ENCODE data around the gene DUS1L.
A peak's percentile ranks its signal among the peaks of the same experiment; 100 is the strongest.

The DUS1L gene

GRCh38 chr17:82100502-82101298 is 35.1 kb upstream of the DUS1L start:
- DNase-seq: no peak

- DNase-seq: no peak
These were observed 33.5 kb upstream of the DUS1L start for GRCh38 chr17:82098939-82099763.

GRCh38 chr17:82098169-82098938 is 32.8 kb upstream of the DUS1L start, which contains the start of gene FASN:
Gene FASN, minus strand, starts transcription at chr17:82098236. Its CDS starts 1,791 bp downstream, at chr17:82096445.
- DNase-seq: peak; percentile 95

DNA sequence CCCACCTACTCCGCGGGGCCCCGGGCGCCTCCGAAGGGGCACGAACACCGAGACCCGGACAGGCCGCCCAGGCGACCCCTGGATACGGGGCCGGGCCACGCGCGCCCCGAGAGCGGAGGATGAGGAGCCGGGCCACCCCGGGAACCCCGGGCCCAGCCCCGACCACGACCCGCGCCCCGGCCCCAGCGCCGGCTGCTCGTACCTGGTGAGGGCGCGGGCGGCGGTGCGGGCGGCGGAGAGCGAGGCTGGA is 32.2 kb upstream of the DUS1L start:
- DNase-seq: no peak

- DNase-seq: peak; percentile 58
These were observed 31.7 kb upstream of the DUS1L start for GRCh38 chr17:82097184-82097918.

- DNase-seq: no peak
These were observed 31.1 kb upstream of the DUS1L start for GRCh38 chr17:82096709-82097183.

GRCh38 chr17:82095777-82096708 is 30.4 kb upstream of the DUS1L start:
- no peak for DNase-seq

DNA sequence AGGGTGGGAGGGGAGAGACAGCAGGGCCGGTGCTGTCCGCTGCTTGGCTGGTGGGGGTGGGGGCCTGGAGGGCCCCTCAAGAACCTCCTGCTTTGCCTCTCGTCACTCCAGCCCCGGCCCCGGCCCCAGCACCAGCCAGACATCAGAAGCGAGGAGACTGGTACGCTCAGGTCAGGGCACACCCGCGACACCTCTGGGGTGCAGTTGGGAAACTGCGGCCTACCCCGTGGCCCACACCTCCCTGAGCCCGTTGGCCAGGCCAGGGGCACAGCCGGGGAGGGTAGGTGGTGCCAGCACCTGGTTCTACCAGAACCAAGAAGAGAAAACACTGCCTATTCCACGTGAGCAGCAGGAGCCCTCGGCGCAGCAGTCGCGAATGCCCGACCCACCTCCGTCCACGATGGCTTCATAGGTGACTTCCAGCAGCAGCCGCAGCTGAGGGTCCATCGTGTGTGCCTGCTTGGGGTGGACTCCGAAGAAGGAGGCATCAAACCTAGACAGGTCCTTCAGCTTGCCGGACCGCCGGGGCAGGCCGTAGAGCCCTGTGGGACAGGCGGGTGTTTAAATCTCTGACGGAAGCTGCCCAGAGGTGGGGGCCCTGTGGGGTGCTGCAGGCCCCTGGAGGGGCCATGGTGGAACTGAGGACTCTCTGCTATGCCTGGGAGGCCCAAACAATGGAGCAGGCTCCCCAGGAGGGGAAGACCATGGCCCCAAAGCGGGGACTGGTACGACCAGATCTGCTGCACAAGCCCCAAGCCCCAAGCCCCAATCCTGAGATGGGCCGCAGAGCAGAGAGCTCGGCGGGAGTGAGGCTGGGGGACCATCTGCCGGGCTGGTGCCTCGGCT is 29.6 kb upstream of the DUS1L start:
- DNase-seq: no peak

- DNase-seq: no peak
These were observed 27.6 kb upstream of the DUS1L start for GRCh38 chr17:82092995-82093751.

DNA sequence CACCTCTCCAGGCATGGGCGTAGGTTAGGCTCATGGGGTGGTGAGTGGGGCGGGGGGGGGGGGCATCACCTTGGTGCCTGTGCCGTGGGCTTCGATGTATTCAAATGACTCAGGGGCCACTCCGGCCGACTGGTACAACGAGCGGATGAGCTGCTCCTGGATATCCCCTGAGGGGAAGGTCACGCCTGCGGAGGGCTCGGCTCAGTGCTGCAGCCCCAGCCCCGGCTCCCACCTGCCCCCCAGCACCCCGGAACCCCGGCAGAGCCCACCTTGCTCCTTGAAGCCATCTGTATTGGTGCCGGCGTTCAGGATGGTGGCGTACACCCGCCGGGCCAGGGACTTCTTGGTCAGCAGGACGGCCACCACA is 27.0 kb upstream of the DUS1L start:
- DNase-seq: peak; percentile 2

GRCh38 chr17:82092094-82092586 is 26.5 kb upstream of the DUS1L start:
- no peak for DNase-seq

GRCh38 chr17:82091264-82092066 is 25.9 kb upstream of the DUS1L start:
- no peak for DNase-seq

DNA sequence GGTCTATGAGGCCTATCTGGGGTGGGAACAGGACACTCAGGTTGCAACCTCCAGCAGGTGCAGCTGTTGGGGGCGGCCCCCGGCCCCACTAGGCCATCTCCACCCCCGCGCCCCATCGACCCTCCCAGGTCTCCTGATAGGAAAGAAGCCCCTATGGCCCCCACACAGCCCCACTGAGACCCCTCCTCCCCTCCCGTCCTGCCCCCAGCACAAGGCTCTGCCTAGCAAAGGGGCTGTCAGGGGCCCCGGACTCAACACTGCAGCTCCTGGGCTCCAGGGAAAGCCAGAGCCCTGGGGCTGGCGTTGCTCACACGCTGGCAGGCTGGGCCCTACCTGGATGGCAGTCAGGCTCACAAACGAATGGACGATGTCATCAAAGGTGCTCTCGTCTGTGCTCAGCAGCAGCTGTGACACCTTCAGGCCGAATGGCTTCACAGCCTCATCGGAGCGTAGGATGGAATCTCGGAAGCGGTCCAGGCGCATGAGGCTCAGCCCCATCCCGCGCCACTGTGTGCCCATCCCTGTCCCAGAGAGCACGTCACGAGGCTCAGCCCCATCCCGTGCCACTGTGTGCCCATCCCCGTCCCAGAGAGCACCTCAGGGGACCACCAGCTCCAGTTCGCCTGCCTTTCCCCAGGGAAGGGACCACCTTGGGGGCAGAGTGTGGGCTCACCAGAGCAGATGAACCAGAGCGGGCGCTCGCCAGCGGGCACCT is 25.1 kb upstream of the DUS1L start:
- peak; percentile 1 for DNase-seq

GRCh38 chr17:82089723-82090548 is 24.3 kb upstream of the DUS1L start:
- no peak for DNase-seq

GRCh38 chr17:82088838-82089722 is 23.5 kb upstream of the DUS1L start:
- DNase-seq: no peak
